Measurements from ENCODE around the gene DNMT3A. TPM values are rescaled to one million over a fixed set of nuclear protein-coding genes. Genes with fewer than 3 reads are reported as not detected.

The DNMT3A gene
- total RNA-seq, 1 donor from 2014 or later = 31.7 TPM

DNA sequence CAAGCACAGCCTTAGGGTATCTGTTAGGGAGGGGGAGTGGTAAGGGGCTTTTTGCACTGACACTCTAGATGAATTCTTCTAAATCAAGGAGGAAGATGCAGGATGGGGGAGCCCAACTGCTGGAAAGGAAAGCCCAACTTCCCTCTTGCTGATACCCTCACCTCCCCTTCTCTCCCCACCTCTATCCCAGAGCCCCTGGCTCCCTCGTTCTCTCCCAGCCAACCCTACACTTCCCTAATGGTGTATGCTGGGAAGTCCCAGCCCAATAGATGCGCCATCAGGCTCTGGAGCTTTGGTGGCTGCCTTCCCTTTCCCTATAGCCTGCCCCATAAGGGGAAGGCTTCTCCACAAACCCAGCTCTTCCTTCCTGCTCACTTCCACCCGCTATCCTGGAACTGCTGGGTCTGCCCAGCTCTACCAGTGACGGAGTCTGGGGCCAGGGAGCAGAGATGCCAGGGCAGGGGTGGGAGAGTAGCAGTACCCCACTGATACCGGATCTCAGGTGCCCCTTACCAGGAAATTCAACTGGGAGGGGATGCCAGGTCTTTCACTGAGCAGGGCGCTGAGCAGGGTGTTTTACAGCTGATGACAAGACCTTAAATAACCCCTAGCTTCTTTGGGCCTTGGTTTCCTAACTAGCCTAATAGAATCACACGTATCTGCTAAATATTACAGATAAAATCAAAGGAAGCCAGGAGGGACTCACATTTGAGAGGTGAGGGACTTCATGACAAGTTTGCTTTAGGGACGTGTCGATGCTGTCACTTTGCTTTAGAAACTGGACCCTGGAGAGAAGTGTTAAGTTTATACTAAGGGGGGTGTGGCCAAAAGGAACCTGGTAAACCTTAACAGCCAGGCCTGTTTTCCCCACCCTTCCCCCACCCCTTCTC, 82.6 kb downstream of the DNMT3A start:
- DNase-seq (ENCODE audit: low read depth, low spot score) = no peak

DNA sequence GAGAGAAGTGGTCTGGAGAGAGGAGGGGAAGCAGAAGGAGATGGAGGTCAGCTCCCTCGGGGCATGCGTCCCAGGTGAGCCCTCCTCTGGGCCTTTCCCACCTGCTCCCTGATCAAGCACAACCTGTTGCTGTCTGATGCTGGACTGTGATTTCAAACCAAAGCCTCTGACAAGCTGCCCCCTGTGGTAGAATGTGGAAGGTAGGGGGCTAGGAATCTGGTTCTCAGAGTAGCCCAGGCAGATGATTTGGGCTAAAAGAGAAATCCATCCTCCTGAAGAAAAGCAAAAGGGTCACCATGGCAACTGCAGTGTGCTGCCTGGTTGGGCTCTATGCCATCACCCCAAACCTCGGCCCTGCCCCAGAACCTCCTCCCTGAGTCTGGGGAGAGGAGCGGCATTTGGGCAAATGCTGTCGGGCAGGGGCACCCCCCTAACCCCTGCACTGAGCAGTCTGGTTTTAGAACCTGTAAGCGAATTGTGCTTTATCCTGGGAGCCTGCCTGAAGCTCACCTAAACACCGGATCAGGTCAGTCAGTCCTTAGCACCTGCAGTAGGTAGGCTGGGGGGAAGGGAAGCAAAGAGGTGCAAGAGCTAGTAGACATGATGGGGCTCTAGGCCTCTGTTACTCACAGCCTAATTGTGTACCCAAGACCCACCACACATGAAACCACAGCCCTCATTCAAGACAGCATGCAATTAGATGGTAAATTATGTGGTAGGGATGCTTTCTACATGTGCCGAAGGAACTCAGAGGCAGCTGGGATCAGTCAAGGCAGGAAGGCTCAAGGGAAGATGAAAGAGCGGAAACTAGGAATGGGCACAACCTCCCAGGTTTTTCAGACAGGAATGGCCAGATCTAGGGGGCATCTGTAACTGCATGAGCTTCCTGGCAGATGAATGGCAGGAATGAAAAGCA, 83.5 kb downstream of the DNMT3A start:
- no peak for DNase-seq (ENCODE audit: low read depth, low spot score)

DNA sequence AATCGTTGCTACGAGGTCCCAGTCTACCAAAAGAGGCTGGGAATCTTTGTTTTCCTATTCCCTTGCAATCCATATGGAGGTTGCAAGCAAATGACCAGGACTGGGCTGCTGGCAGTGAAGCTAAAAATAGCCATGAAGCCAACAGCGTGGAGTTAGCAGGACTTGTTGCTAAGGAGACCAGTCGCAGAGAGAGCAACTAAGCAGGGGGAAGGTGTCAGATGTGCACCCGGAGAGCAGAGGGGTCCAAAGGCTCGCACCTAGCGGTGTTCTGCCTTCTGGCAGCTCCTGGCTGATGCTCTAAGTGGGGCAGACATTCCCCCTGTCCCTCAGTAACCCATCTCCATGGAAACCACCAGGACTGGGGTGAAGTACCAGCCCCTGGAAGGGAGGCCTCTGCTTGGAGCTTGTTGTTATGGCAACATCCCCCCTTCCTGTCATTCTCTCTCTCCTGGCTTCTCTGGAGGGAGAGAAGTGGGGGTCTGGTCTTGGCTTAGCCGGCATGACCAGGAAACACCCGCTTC, 84.6 kb downstream of the DNMT3A start:
- no peak for DNase-seq (ENCODE audit: low read depth, low spot score)

DNA sequence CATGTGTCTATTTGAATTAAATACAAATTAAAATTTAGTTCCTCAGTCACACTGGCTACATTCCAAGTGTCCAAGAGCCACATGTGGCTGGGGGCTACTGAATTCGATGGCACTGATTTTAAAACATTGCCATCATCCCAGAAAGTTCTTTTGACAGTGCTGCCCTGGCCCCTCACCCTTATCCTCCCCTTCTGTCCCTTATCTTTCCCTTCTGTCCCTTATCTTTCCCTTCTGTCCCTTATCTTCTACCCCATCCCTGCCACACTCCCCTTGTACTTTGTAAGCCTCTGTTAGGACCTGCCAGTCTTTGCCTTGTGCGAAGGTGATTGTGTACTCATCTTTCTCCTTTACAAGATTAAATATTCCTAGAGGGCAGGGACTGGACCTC, 85.2 kb downstream of the DNMT3A start:
- no peak for DNase-seq (ENCODE audit: low read depth, low spot score)

DNA sequence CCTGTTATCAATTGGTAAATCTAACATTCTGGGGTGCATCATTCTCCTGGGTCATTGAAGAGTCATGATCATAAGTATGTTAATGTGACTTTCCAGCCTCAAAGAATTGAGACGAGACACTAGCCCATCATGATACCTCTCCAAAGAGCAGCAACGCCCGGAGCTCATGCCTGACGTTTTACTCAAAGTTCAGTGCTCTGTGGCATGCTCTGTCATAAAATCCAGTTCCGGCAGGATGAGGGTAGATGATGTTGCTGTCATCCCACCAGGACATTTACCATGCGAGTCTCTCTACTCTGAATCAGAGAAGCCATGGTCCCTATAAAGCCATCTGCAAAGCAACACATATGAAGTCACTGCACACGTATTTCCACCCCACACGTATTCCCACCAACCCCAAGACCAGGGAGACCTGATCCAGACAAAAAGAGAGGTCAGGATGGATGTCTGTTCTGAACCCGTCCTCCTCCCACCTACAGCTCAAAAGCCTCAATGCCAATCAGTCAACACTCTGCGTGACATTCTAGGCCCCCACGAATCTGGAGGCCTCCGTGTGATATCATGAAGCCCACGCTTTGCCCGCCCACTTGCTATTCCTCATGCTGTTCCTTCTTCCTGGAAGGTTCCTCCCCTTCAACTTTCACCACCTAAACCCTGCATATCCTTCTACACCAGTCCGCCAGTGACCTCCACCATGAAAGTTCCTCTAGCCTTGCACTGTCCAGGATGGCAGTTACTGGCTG, 85.8 kb downstream of the DNMT3A start:
- DNase-seq (ENCODE audit: low read depth, low spot score) = no peak

DNA sequence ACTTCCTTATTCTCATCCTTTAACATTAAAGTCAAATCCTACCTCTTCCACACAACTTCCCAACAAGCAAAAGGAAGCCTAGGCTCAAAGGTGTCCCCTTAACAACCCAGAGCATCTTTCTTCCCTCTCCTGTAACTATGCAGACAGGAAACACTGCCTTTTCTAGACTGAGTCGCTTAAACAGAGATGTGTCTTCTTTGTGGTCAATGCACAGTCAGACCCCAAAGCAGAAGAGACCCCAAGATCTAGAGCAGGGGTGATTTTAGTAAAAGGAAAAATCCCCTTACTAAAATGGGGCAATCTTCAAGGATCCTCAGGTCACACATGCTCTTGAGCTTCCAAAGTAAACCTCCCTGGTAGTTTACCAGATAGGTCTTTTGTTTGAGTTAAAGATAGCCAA, 86.8 kb downstream of the DNMT3A start:
- DNase-seq (ENCODE audit: low read depth, low spot score) = no peak

DNA sequence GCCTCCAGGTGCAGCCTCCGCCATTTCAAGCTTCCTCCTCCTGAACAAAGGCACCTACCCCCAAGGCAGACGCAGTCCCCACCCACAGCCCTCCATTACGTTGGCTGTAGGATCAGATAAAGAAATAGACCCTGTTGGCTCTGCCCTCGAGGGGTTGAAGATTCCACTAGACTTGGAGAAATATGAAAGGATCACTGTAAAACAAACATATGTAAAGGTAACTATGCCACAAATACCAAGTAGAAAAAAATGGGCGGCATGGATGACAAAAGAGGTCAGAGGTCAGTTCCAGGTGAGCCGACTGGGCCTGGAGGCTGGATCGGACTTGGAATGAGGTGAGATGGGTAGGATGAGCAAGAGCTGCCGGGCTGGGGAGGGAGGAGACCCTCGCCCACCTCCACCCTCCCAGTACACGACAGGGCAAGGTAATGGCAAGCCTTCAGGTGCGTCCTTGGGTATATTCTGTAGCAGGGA, 88.5 kb downstream of the DNMT3A start:
- DNase-seq (ENCODE audit: low read depth, low spot score) = no peak

DNA sequence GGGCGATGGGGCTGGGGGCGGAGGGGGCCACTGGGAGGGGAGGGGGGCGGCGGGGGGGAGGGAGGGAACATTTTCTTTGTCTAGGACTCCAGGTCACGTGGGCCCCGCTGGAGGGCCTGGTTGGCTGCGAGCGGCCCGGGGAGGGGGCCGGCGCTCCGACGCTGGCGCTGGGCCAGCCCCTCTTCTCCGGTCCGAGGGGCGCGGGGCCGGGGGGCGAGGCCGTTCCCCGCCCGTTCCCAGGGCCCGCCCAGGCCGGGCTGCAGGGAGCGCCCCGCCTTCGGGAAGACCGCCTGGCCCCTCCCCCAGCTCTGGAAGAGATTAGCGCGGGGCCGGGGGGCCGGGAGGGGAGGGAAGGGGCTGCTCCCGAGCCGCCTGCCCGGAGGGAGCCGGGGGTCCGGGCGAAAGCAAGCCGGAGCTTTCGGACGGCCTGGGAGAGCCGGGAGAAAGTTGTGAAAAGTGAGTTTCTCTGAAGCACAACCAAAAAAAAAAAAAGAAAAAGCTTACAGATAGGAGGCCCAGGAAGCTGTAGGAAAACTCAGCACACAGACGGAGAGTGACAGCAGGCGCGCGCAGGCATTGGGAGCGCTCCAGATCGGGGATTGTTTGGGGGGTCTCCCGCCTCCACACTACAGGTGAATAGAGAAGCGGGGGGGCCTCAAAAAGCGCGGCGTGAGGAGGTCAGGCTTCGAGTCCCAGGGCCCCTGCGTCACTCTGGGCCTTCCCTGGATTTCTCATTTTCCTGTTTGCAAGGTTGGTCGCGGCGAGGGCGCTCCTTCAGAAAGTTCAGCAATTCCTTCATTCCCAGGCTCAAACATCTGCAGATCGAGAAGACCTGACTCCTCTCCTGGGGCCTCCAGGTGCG, 89.2 kb downstream of the DNMT3A start:
- peak; percentile 24 for DNase-seq (ENCODE audit: low read depth, low spot score)

DNA sequence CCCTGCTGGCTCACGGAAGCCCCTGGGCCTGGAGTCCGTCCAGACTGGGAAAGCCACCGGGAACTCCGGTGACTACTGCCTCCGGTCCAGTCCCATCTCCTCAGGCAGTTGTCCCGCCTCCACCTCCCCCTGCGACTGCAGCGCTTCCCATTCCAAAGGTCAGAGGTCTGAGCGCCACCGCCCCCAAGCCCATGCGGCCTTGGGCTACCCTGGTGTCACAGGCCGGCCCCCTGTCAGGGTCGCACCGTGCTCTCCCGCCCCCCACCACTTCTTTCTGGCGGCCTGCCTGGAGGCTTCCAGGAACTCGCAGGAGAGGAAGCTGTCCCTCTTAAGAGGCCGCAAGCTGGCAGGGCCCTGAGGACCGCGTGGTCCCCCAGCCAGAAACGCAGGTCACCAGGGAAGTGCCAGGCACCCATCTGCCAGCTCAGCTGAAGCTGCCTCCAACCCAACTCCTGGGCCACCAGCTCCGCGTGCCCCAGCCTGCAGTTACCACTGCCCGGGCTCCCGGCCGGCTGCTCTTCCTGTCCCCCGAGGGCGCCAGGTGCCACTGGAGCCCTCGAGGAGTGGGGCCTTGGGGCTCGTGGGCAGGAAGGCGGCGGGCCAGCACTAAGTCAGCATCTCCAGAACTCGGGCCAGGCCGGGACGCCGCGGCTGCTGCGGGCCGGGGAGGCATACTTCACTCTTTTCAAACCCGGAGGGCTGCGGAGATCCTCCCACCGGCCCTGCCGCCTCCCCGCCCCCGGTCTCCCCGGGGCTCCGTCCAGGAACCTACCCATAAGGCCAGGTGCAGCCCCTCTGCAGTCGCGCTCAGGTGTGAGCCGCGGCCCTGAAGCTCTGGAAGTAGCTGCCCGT, 90.1 kb downstream of the DNMT3A start:
- no peak for DNase-seq (ENCODE audit: low read depth, low spot score)

DNA sequence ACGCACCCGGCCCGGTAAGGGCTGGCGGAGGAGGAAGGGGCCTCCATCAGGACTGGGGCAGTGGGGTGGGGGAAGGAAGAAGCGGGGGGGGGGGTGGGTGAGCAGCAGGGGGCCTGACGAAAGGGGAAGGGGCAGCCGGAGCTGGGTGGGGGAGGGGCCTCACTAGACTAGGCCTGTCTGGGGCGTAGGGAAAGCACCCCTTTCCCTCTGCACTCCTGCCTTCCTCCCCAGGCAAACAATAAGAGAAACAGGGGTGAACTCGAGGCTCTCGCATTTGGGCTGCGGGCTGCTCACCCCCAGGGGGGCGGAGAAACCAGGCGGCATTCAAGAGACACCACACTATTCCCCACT, 90.7 kb downstream of the DNMT3A start:
- DNase-seq (ENCODE audit: low read depth, low spot score) = no peak

DNA sequence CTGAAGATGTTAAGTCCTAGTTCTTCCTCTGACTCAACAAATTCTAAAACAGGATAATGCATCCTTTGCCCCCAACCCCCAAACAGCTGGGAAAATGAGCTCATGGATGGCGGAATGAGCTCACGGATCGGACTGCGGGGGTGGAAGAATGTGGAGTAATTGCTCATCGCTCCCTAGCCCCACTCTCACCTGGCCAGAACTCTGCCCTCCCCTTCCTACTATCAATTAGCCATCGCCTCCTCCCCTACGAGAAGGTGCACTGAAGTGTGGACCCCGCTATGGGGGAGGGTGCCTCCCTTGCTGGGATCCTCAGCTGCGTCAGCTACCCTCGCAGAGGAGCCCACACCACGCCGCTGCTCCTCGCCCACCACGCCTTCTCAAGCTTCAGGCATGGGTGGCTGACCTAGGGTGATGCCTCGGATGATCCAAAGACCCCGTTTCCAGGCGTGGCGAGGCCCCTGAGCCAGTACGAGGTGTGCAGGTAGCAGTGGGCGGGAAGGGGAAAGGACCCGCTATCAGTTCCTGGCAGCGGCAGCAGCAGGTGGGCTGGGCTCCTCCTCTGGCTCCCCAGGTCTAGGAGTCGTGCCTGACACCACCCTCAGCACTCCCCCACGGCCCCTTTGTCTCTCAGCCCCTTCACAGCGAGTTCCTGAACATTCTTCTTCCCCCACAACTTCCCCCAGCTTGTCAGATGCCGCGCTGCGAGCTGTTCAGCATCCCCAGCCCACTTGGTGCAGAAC, 91.2 kb downstream of the DNMT3A start:
- no peak for DNase-seq (ENCODE audit: low read depth, low spot score)

DNA sequence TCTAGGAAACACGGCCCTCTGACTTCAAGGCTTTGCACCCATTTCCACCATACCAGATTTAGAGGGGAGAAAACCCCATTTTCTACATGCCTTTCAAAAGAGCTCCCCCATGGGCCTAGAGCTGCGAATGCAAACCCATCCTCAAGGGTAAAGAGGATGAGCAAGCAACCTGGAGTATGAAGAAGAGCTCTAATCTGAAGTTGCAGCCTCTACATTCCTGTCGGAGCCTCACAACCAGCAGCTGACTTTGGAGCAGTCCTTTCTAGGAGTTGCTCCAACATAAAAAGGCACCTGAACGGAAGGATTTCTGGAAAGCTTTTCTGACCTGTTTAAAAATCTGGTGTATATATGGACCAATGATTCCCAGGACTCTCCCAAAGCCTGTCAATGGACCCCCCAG, 91.9 kb downstream of the DNMT3A start:
- DNase-seq (ENCODE audit: low read depth, low spot score) = no peak

DNA sequence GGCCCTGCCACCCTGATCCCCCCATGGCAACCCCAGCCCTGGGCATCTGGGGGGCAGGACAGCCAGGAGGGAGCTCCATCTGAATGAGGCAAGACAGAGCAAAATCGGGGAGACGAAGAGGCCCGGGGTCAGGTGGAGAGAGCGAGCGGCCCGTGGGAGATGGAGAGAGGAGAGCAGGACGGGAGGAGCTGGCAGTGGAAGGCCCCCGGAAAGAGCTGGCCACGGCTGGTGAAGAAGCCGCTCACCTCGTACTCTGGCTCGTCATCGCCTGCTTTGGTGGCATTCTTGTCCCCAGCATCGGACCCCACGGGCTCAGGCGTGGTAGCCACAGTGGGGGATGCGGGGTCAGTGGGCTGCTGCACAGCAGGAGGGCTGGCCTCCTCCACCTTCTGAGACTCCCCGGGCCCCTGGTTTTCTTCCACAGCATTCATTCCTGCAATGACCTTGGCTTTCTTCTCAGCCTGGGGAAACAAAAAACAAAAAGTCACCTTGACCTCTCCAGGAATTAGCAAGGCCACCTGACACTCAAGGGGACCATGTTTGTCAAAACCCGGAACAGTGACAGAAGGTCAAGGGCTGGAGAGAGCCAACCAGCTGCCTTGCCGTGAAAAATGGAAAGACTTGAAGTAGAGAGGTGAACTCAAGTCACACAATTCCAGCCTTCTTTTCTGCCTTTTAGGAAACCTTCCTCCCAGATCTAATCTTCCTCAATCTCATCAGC, 93.8 kb downstream of the DNMT3A start:
- DNase-seq (ENCODE audit: low read depth, low spot score) = no peak

DNA sequence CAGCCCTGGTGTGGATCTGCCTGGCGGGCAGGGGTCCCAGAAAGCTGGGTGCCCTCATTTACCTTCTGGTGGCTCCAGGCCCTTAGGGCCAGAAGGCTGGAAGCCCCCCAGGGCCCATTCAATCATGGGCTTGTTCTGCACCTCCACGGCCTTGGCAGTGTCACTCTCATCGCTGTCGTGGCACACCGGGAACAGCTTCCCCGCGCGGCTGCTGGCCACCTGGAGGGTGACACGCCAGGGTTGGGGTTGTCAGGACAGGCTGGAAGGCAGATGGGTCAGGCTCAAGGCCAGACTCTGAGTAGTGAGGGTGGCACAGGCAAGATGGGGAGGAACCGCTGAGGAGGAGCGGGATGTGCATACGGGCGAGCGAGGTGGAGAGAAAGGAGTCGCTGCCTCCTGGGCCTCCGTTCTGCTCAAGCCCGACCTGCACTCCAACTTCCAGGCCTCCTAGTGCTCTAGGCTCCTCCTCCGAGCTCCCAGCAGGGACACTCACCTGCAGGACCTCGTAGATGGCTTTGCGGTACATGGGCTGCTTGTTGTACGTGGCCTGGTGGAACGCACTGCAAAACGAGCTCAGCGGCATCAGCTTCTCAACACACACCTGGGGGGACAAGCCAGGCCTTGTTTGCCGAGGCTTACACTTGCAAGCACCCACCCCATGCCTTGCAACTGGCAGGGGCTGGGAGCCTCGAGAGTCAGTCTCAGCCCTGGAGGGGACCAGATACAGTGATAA, 95.0 kb downstream of the DNMT3A start:
- no peak for DNase-seq (ENCODE audit: low read depth, low spot score)

DNA sequence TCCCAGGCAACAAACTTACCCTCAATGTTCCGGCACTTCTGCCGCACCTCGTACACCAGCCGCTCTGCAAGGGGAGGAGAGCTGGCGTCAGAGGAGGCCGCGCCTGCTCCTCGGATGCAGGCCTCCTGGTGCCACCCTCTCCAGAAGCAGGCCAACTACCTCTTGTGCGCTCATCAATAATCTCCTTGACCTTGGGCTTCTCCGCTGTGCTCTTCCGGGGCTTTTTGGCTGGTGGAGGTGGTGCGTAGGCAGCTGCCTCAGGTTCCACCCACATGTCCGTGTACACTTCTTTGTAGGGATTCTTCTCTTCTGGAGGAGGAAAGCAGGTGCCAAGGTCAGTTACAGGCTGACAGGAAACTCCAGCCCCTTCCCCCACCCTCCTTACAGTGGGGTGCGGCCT, 95.7 kb downstream of the DNMT3A start:
- no peak for DNase-seq (ENCODE audit: low read depth, low spot score)

DNA sequence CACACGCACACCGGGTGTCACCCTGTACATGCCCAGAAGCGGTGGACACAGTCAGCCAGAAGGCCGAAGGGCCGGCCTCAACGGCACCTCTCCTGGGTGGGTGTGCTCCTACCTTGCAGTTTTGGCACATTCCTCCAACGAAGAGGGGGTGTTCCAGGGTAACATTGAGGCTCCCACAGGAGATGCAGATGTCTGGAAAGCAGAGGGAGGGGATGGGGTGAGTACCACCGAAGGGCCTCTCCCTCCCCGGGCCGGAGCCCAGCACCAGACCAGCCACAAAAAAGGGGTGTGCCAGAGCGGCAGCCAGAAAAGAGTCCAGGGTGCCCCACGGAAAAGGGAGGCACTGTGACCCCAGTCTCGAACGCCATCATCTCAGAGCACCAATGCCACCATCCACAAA, 96.6 kb downstream of the DNMT3A start:
- DNase-seq (ENCODE audit: low read depth, low spot score) = no peak

DNA sequence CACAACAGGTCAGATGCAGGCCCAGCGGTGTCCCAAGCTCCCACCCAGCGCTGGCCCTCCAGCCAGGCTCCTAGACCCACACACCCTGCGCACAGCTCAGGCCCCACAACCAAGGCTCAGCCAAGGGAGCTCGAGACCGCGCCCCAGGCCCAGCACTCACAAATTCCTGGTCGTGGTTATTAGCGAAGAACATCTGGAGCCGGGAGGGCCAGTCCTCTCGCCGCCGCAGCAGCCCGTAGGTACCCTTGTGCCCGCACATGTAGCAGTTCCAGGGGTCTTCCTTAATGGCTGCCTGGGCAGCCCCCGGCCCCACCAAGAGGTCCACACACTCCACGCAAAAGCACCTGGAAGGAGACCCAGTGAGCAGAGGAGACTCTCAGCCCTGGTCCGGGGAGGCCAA, 97.7 kb downstream of the DNMT3A start:
- no peak for DNase-seq (ENCODE audit: low read depth, low spot score)

DNA sequence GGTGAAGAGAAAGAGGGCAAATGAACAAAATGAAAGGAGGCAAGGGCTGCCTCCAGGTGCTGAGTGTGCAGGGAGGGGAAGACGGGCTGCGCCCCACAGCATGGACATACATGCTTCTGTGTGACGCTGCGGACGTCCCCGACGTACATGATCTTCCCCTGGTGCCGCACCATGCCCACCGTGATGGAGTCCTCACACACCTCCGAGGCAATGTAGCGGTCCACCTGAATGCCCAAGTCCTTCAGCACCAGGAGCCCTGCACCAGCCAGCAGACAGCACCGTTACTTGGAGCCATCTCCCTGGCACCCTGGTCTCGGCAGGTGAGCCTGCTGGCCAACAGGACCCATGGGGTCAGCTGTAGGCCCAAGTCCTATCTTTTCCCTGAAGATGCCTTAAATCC, 100.3 kb downstream of the DNMT3A start:
- no peak for DNase-seq (ENCODE audit: low read depth, low spot score)

Data from pulmonary artery endothelial cell (primary cell).